Transverse colon (tissue), 4 donors: ENCODE measurements around the gene LMF1. TPM values are rescaled to one million over a fixed set of nuclear protein-coding genes. Genes with fewer than 3 reads are reported as not detected.

Experiments used
- DNase-seq: peaks from one replicate; pipeline ENCODE4 v3.0.0-alpha.2; 2019
- H3K27ac ChIP-seq, 4 donors: fragments of 200-600 bp; sonication (generic); 2 replicates each; pipeline ENCODE4 v1.5.1; 2016 to 2018; ENCODE audit warnings: inconsistent platforms in 4 of 4
- H3K27me3 ChIP-seq: fragments of 200-600 bp; sonication (generic); 2 replicates; pipeline ENCODE4 v1.5.1; 2017; ENCODE audit warnings: inconsistent platforms
- H3K36me3 ChIP-seq, 4 donors: fragments of 200-600 bp; sonication (generic); 2 replicates each; pipeline ENCODE4 v1.5.1; 2017 to 2019; ENCODE audit warnings: inconsistent platforms in 4 of 4
- H3K4me1 ChIP-seq, 4 donors: fragments of 200-600 bp; sonication (generic); 2 replicates each; pipeline ENCODE4 v1.5.1; 2017 to 2020; ENCODE audit warnings: inconsistent platforms in 4 of 4
- H3K4me3 ChIP-seq, 4 donors: fragments of 200-600 bp; sonication (generic); 1 replicate in 1 of 4; 2 replicates in 3 of 4; pipeline versions ENCODE4 v1.5.1 to v1.6.1; 2017 to 2019; ENCODE audit warnings: inconsistent platforms in 4 of 4
- H3K9me3 ChIP-seq, 2 donors: fragments of 200-600 bp; sonication (generic); 2 replicates each; pipeline ENCODE4 v1.5.1; 2017 to 2019; ENCODE audit warnings: inconsistent platforms in 2 of 2
- EP300 ChIP-seq: sonication (generic); formaldehyde crosslinking; IDR thresholded peaks from one replicate; pipeline ENCODE4 v1.6.1; 2017; ENCODE audit warnings: antibody characterized with exemption, low read depth
- POLR2A ChIP-seq: fragments of 450-650 bp; IDR thresholded peaks from one replicate; pipeline ENCODE4 v1.6.1; 2016; ENCODE audit warnings: antibody characterized with exemption, mild to moderate bottlenecking, moderate library complexity
- POLR2AphosphoS5 ChIP-seq, 3 donors: sonication (generic); formaldehyde crosslinking; IDR thresholded peaks; one replicate each; pipeline ENCODE4 v1.6.1; 2016; ENCODE audit warnings: antibody characterized with exemption in 3 of 3
- WGBS, 2 donors: methylation state at CpG; one replicate each; pipeline ENCODE4 v1.1.5; 2018; ENCODE audit warnings: low coverage in 1 of 2; 5-methylcytosine and 5-hydroxymethylcytosine counted together
- in situ Hi-C, 4 donors: fragments of 200-750 bp; cut with MboI; loops; one replicate each; pipeline versions ENCODE4 v1.15.0 to v1.15.1; 2017; ENCODE audit warnings: low sequenced_read_pairs in 3 of 4, low pct_ligation_motif_present in 1 of 4, low pct_unique_long_range_greater_than_20kb in 1 of 4
- intact Hi-C: fragments of 100-400 bp; cut with DNase I; formaldehyde crosslinking; loops from one replicate; pipeline ENCODE4 v1.15.1; 2023; ENCODE audit warnings: low total_unique reads
- total RNA-seq, 4 donors: library from RNA; depleted of rRNA; stranded (reverse); fragments of >200 nt; gene quantifications; one replicate each; pipeline ENCODE4 v1.1.0, GENCODE V29; 2016
- TF ChIP-seq, protein P1 (sequence below), 5 experiments: fragments of 200-600 bp in 3 of 5; fragments of 450-650 bp in 2 of 5; sonication (generic) in 3 of 5; IDR thresholded peaks; 1 replicate in 2 of 5; 2 replicates in 3 of 5; pipeline ENCODE4 v1.5.1; 2016 to 2017; ENCODE audit warnings: antibody characterized with exemption in 5 of 5, inconsistent platforms in 3 of 5, mild to moderate bottlenecking in 2 of 5, moderate library complexity in 1 of 5

The LMF1 gene
- total RNA-seq, 4 donors from 2014 or later: 15.9 to 34.8 (median 19.6) TPM

DNA sequence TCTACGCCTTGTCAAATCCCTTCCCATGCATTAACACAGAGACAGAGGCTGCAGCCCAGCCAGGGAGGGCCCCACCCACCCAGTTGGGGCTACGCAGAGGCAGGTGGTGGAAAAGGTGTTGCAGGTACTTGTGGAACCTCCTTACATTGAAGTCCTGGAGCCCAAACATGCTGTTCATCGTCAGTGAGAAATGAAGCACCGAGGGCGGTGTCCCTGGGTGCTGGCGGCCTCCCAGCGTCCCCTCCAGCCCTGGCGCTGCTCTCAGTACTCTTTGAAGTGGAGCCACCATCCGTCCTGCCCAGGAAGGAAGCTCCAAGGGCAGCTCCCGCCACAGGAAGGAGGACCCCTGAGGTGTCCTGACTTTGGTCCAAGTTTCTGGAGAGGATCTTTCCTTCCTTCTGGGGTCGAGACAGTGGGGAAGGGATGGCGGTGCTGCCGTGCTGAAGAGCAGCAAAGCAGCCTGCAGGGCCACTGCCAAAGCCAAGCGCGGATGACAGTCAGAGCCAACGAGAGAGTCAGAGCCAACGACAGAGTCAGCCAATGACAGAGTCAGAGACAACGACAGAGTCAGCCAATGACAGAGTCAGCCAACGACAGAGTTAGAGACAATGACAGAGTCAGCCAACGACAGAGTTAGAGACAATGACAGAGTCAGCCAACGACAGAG is 23.4 kb downstream of the LMF1 start:
- H3K36me3 ChIP-seq: peaks cover 0 to 10% (median 0%) of the 10 kb centered on the region in 4 donors
- WGBS, 2 donors: 84 to 87% methylated on average over 4 to 21 of the region's 21 CpGs
- in situ Hi-C loops: no loop called here

DNA sequence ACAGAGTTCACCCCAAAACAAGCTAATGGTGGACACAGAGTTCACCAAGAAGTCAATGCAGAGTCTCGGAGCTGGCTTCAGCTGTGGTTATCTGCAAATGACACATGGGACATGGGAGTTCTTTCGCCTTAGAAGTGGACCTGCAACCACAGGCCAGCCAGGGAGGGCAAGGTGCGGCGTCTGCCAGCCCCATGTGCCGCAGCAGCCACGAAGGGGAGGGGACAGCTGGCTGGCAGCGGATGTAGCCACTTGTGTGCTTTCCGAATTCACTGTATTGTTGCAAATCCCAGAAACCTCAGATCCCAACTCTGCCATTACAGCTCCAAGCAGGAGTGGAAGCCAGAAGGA is 24.8 kb downstream of the LMF1 start:
- intact Hi-C loops (no loop called here), in situ Hi-C loops (no loop called here)
- Histone ChIP-seq H3K27ac (no peak overlapping the region), H3K27me3 (no peaks in the 10 kb centered on the region), H3K4me3 (no peak overlapping the region), H3K9me3 (peaks cover 11 to 16% of the 10 kb centered on the region in 2 donors), H3K4me1 (no peaks in the 10 kb centered on the region), H3K36me3 (no peaks in the 10 kb centered on the region)
- DNase-seq: no peak
- WGBS, 2 donors: 92% methylated on average over 2 to 8 of the region's 8 CpGs
- TF ChIP-seq, protein P1, sequence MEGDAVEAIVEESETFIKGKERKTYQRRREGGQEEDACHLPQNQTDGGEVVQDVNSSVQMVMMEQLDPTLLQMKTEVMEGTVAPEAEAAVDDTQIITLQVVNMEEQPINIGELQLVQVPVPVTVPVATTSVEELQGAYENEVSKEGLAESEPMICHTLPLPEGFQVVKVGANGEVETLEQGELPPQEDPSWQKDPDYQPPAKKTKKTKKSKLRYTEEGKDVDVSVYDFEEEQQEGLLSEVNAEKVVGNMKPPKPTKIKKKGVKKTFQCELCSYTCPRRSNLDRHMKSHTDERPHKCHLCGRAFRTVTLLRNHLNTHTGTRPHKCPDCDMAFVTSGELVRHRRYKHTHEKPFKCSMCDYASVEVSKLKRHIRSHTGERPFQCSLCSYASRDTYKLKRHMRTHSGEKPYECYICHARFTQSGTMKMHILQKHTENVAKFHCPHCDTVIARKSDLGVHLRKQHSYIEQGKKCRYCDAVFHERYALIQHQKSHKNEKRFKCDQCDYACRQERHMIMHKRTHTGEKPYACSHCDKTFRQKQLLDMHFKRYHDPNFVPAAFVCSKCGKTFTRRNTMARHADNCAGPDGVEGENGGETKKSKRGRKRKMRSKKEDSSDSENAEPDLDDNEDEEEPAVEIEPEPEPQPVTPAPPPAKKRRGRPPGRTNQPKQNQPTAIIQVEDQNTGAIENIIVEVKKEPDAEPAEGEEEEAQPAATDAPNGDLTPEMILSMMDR (IDR thresholded peaks at IDR 0.05): no peak
- no peak for TF ChIP-seq EP300

More for the DNA sequence above, 23.4 kb downstream of the LMF1 start:
- H3K27me3 ChIP-seq: no peaks in the 10 kb centered on the region
- intact Hi-C loops: no loop called here
- H3K9me3 ChIP-seq: peaks cover 5% of the 10 kb centered on the region in 2 donors
- H3K27ac ChIP-seq: no peak overlapping the region
- no peaks in the 10 kb centered on the region for H3K4me1 ChIP-seq
- TF ChIP-seq, protein P1 (IDR thresholded peaks at IDR 0.05): no peak
- TF ChIP-seq POLR2A (no peak), EP300 (no peak), POLR2AphosphoS5 (IDR thresholded peaks at IDR 0.05) (no peak)
- DNase-seq: no peak
- no peak overlapping the region for H3K4me3 ChIP-seq

DNA sequence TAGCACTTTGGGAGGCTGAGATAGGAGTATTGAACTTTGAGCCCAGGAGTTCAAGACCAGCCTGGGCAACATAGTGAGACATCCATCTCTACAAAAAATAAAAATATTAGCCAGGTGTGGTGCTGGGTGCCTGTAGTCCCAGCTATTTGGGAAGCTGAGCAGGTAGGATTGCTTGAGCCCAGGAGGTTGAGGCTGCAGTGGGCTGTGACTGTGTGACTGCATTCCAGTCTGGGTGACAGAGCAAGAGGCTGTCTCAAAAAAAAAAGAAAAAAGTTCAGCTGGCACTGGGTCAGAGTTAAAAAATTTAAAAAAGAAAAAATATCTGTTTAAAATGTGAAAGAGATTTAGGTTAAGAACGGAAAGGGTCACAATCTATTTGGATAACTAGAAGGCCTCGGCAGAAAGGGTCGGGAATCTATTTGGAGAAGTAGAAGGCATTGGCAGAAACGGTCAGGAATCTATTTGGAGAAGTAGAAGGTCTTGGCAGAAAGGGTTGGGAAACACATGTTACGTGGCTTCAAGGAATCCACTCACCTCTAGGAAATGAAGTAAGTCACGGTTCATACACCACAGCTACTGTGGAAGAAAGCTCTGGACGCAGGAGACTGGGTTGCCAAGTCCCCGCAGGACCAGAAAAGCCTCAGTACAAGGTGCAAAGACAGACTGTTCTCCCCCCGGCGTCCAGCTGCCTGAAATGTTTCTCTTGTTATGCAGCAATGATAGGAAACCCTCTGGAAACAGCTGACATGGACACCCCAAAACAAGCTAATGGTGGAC is 25.3 kb downstream of the LMF1 start:
- TF ChIP-seq EP300: no peak
- in situ Hi-C loops (no loop called here), intact Hi-C loops (no loop called here)
- no peak for DNase-seq
- WGBS, 2 donors: 93 to 96% methylated on average over 4 to 10 of the region's 10 CpGs
- Histone ChIP-seq H3K27me3 (no peaks in the 10 kb centered on the region), H3K36me3 (peaks cover 0 to 4% (median 0%) of the 10 kb centered on the region in 4 donors), H3K9me3 (peaks cover 11 to 16% of the 10 kb centered on the region in 2 donors), H3K4me3 (no peak overlapping the region), H3K27ac (no peak overlapping the region), H3K4me1 (no peaks in the 10 kb centered on the region)

DNA sequence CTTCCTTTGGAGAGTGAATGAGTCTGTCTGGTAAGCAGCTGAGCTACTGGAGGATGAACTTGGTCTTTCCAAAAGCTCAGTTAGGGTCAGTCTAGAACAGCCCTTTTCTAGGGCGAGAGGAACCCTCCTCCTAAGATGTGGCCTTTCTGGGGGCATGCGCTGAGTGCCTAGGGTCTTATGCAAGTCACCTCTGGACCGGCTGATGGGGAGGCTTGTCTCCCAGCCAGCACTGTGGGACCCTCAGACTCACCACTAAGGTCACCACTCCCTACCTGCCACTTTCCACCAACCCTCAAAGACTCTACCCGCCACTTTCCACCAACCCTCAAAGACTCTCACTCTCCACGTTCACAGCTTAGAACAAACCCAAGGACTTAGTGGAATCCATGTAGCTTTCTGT is 26.8 kb downstream of the LMF1 start:
- intact Hi-C loops: no loop called here
- Histone ChIP-seq H3K27ac (no peak overlapping the region), H3K27me3 (no peaks in the 10 kb centered on the region), H3K9me3 (peaks cover 11 to 16% of the 10 kb centered on the region in 2 donors), H3K36me3 (peaks cover 0 to 6% (median 0%) of the 10 kb centered on the region in 4 donors), H3K4me1 (no peaks in the 10 kb centered on the region), H3K4me3 (no peak overlapping the region)
- in situ Hi-C loops: no loop called here
- 86 to 96% methylated on average over 1 to 5 of the region's 5 CpGs for WGBS, 2 donors
- no peak for TF ChIP-seq POLR2A
- TF ChIP-seq EP300: no peak
- TF ChIP-seq POLR2AphosphoS5 (IDR thresholded peaks at IDR 0.05): no peak
- TF ChIP-seq, protein P1 (IDR thresholded peaks at IDR 0.05): no peak
- no peak for DNase-seq
